GM19452 (cell line): ENCODE results near the gene NFE2.

Source experiments
- ATAC-seq: cut with Tn5 transposase; IDR thresholded peaks from one replicate; pipeline ENCODE4 v1.9.1; 2021; ENCODE audit not compliant: unreplicated experiment

The NFE2 gene

DNA sequence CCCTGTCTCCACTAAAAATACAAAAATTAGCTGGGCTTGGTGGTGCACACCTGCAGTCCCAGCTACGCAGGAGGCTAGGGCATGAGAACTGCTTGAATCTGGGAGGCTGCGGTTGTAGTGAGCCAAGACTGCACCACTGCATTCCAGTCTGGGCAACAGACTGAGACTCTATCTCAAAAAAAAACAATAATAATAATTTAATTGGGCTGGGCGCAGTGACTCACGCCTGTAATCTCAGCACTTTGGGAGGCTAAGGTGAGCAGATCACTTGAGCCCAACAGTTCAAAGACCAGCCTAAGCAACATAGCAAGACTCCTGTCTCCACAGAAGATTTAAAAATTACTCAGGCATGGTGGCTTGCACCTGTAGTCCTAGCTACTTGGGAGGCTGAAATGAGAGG lies 47.6 kb downstream of the NFE2 start:
- no peak for ATAC-seq

DNA sequence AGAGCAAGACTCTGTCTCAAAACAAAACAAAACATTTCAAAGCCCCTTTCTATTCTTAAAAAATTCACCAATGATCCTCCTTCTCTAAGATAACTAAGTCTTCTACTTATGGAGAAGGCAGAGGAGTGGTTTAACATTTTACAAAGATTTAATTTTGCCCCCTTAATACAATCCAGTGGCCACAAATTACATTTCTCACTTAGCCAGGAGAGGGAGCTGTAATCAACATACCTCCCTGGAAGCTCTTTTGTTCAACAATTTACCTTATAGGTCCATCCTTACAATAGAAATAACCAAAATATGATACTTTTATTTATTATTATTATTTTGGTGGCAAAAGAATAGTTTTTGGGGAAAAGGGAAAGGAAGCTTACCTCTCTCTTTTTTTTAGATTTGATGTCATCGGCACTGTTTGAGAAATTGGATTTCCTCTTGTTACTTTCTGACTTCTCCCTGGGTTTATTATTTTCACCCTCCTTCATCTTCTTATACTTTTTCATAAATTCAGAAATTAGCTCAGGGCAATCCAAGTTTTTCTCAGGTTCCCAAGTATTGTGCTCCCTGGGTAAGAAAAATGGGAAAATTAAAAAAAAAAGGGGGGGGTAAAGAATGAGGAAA lies 49.0 kb downstream of the NFE2 start:
- no peak for ATAC-seq

- no peak for ATAC-seq
These were observed 51.3 kb downstream of the NFE2 start for GRCh38 chr12:54249489-54249888.

DNA sequence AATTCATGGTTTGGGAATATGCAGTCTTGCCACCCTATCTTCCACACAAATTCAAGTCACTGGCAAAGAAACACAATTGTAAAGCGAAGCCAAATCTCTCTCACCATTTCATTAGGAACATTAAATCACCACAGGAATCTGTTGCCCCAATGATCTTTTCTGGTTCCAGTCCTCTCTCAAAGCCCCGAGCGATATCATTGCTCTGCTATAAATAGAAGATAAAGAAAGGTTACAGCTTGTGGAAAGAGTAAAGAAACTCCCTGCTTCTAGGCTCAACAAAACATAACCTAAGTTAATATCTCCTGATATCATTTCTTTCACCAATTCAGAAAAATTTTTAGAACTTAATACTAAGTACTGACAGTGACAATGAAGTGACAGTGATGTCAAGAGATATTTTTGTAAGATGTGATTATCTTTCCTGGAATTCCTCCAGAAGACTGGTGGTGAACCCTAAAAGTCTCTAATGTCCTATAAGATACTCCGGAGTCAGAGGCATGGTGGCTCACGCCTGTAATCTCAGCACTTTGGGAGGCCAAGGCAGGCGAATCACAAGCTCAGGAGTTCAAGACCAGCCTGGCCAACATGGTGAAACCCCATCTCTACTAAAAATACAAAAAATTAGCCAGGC lies 54.7 kb downstream of the NFE2 start:
- ATAC-seq: no peak
